ENCODE measurements around the gene TACR1. TPM values are rescaled to one million over a fixed set of nuclear protein-coding genes. Genes with fewer than 3 reads are reported as not detected.
A peak's percentile ranks its signal among the peaks of the same experiment; 100 is the strongest.

The TACR1 gene
- polyA plus RNA-seq, 1 donor = 0.21 TPM

GRCh38 chr2:75142081-75142480 is 57.2 kb downstream of the TACR1 start:
- no peak for DNase-seq

DNA sequence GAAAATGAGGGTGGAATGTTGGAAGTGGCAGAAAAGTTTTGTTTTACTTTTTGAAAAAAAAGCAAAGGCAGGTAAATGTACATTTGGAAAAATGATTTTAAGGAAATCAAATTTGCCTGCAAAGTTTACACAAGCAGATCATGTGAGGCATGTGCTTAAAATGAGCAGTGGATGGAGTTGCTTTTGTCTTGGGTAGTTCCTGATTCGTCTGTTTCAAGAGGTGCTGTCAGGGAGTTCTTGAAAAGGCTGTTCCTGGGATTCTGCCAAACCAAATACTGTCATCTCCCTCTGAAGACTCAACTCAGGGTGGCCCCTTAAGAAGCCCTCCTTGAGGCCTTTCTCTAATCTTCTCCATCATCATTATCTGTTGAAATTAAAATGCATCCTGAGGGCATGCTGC is 59.0 kb downstream of the TACR1 start:
- no peak for DNase-seq

- no peak for DNase-seq
Observed at GRCh38 chr2:75139171-75139570, 60.1 kb downstream of the TACR1 start.

DNA sequence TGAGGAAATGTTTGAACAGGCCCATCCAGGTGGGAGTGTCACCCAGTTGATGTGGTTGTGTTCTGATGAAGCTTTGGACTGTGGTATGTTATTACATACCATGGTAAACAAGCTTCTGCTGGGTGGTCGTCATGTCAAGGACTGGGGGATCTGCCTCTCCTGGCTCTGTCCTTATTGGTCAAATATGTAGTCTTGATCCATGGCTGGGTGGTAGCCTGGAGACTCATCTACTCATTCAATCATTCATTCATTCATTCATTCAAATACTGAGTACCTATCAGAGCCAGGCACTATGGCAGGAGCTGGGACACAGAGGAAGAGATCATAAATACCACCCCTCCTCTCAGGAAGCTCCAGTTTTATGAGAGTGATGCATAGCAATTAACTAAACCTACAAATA is 60.8 kb downstream of the TACR1 start:
- DNase-seq = no peak

DNA sequence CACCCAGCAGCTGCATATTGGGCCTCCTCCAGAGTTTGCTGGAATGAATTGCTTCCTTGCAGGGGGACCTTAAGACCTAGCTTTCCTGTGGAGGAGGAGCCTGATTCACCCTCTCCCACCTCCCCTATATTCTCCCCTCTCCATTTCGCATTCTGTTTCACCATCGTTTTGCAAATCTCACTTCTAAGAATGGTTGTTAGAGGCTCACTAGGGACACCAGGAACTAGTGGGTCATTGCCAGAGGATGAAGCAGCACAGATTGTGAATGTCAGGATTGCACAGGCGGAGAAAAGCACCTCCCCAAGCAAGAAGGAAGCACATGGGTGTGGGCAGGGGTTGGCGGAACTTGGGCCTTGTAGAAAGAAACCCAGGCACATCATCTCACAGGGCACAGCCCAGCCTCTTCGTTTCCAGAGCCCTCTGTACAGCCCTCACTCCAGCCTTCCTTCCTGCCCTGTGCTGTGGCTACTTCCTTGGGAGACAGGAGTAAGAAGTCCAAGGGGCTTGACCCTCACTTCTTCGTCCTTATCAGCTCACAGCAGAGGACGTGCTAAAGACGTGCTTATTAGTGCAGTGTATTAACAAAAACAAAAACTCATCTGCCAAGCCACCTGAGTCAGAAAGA is 63.4 kb downstream of the TACR1 start:
- DNase-seq = no peak

- DNase-seq = no peak
Observed at GRCh38 chr2:75134860-75135259, 64.5 kb downstream of the TACR1 start.

GRCh38 chr2:75133621-75134570 is 65.4 kb downstream of the TACR1 start:
- DNase-seq = peak; percentile 34

GRCh38 chr2:75130171-75130570 is 69.1 kb downstream of the TACR1 start:
- no peak for DNase-seq

DNA sequence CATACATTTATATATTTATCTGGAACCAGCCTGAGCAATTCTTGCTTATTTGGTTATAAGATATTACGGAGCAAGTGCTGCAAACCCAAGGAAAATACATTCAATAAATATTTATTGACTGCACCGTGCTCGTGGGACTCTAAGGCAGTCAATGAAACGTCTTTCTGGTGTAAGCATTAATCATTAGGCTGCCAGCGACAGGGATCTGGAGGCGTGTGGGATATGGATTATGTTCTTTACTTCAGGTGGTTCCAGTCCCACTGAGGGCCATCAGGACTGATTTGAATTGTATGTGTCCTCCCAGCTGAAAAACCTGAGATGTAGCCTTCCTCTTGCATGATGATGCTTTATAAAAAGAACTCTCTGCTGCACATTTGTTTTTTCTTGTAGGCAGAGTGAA is 75.4 kb downstream of the TACR1 start:
- no peak for DNase-seq

GRCh38 chr2:75113231-75113869 is 86.0 kb downstream of the TACR1 start:
- DNase-seq = no peak

DNA sequence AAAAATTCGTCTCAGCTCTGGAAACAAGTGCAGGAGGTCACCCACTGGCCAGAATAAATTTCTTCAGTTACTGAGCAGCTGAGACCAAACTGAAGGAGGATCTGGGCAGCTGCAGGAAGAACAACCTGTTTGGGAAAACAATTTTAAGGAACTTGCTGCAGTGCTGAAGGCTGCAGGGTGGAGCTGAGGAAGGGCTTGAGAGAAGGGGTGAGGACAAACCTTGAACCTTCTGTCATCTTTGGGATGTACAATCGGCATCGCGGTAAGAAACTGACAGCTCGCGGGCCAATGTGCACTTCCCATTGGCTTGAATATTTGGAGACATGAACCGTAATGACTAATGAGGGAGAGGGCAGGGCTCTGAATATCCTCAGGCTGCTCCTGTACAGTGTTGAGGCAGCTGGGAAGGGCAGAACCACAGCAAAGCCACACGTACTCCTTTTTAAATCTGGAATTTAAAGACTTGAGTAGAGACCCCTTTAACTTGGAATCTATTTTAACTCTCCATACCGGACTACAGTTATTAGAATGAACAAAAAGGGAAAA is 90.3 kb downstream of the TACR1 start:
- no peak for DNase-seq

- no peak for DNase-seq
Observed at GRCh38 chr2:75102011-75102410, 97.3 kb downstream of the TACR1 start.

GRCh38 chr2:75100801-75101151 is 98.5 kb downstream of the TACR1 start:
- DNase-seq = no peak

DNA sequence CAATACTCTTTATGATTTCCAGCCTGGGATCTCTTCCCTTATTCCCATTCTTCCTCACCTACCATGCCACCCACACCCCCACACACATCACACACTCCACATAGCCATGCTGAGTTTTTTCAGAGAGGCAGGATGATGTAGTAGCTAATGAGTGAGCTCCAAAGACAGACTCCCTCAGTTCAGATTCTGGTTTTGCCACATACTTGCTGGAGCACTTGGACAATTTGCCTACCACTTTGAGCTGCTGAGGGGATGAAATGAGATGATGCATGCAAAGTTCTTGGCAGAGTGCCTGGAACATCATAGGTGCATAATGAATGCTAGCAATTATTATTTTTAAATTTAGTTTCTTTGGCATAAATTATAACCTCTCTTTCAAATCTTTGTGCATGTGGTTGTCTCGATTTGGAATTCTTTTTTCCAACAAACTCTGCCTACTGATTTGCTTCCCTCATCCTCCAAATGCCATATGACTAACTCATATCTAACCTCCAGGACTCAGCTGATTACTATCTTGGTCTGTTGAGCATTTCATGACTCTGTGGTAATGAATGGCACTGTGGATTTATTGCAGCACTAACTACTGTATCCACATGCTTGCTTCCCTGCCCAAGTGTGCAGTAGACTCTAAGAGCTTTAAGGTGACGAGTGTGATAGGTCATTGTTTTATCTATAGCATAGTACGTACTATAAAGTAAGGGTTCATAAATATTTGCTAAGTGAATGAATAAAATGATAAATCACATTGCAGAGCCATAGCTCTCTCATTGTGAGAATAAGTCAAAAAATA is 99.1 kb downstream of the TACR1 start:
- DNase-seq = no peak

GRCh38 chr2:75099521-75099922 is 99.8 kb downstream of the TACR1 start:
- DNase-seq = no peak

GRCh38 chr2:75098856-75099255 is 100.5 kb downstream of the TACR1 start:
- DNase-seq = no peak

- no peak for DNase-seq
Observed at GRCh38 chr2:75097831-75098230, 101.5 kb downstream of the TACR1 start.

DNA sequence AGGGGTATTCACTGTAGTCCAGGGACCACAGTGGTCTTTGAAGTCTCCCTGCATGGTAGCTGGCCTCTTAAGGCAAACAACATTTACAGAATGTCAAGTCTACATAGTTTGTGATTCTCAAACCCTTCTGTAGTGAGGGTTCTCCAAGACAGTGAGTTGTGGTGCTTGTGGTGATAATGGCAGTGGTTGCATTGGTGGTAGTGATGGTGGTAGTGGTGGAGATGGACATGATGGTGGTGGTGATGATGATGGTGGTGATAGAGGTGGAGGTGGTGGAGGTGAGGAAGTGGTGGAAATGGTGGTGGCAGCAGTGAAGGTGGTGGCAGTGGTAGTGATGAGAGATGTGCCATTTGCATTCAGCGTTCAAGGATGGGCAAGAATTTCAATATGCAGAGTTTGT is 104.9 kb downstream of the TACR1 start:
- DNase-seq = no peak

DNA sequence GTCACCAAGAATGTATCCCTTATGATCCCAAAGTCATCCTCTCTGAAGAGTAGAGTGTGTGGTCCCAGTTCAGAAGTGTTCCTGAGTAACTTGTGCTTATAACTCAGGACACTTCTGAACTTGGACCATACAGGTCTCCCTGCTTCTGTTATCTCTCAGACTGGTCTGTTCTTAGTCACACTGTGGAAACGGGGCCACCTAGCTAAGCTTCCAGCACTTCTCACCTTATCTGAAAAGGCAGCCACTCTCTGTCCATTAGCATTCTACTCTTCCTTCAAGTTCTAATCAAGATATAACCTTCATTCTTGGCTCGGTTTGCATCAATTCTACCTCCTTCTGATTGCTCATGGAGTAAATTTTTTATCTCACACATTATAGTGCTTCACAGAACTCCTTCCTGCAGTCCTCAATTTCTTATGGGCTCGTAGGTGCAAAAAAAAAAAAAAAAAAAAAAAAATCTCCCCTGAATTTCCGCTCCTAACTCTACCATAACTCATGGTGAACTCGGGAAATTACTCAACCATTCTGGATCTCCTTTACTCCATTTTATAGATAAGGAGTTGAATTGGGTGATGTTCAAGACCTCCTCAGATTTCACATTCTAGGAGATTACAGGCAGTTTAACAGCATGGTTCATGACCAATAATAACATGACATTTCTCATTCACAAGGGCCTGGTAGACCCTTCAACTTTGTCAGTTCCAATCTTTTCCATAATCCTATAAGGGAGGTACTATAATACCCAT is 108.4 kb downstream of the TACR1 start:
- DNase-seq = no peak

- no peak for DNase-seq
Observed at GRCh38 chr2:75089471-75089870, 109.8 kb downstream of the TACR1 start.

DNA sequence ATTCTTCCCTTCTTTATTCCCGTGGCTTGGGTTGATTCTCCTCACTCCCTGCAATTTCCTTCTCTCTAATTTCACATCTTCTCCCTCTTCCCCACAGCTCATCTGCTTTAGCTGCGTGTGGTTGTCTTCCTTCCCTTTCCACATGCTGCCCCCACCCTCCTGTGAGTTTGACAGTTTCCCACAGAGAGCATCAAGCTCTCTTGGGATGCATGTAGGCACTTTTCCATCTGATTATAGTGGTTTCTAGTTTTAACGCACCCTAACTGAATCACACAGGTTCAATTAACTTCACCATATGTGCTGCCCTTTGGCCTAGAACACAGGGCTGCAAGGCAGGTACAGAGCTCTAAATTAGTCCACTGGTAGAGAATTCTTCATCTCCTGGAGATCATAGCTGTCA is 110.5 kb downstream of the TACR1 start:
- no peak for DNase-seq

DNA sequence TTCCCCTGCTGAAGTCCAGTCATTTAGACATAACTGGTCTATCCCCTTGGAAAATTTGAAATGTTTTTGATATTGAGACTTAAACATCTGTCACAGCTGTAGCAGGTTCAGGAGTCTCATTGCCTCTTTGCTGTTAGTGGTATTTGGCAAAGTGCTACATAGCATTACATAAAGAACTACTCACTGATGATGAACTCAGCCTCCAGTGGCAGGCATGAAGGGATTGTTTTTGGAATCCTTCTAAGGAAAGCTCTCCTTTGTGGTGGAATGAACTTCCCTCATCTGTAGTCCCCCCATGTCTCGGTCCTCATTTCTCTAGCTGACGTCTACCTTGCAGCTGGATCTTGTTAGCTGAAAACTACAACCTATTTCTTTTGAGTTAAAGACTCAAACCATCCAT is 111.6 kb downstream of the TACR1 start:
- no peak for DNase-seq

Measured in hindlimb muscle (tissue), 1 donor.